Stimulated activated CD8-positive, alpha-beta memory T cell treated with anti-CD3 and anti-CD28 coated beads, Interleukin-7, amount 100 ng/mL, for 24 hours (primary cell): ENCODE measurements around the gene ALPK3.
"Not testable (repeated sequence)": the region's sequence is repeated elsewhere in the genome, so short reads cannot be mapped to it uniquely, and the experiment has no call there.

Experiments
- DNase-seq: peaks from one replicate; pipeline ENCODE4 v3.0.0-alpha.2; 2020; ENCODE audit warnings: low read depth

ALPK3 gene

DNA sequence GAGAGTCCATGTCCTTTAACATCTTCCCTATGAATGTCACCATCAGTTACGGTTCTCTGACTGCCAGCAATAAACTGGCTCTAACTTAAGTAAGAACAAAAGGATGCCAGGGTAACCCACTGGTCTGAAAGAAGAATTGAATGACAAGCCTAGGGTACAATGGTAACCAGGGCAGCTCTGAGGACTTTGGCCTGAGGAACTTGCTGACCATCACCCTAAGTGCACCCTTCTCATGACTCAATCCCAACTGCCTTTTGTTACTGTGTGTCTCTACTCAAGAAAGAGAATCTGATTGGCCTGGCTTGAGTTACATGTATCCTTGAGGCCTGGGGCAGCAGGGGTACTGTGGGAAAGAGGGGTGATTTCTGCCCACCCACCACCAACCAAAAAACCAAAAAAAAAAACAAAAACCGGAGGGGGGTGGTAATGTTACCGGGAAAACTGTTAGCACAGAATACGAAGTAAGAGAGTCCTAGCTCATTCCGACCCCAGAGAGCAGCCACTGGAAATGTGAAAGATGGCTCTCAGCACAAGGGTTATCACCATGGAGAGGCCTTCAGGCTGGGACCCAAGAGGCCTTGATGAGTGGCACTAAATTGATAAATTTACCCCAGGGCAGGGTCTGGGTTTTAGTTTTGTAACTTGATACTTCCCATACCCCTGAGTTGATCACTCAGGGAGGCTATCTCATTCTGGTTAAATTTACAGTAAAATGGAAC lies 58.0 kb downstream of the ALPK3 start:
- no peak for DNase-seq

DNA sequence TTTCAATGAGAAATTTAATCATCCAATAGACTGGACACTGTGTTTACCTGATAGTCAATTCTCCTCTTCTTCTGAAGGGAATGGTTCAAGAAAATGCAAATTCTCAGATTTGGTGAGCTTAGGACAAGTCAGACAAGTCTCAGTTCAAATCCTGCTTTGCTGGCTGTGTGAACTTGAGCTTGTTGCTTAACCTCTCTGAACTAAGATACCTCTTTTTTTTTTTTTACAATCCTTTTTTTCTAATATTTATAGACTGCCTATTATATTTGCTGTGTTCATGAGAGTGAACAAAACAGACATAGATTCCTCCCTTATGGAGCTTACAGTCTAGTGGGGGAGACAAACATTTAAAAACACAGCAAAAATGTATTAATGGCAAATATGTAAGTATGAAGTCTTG lies 59.1 kb downstream of the ALPK3 start:
- DNase-seq = no peak

DNA sequence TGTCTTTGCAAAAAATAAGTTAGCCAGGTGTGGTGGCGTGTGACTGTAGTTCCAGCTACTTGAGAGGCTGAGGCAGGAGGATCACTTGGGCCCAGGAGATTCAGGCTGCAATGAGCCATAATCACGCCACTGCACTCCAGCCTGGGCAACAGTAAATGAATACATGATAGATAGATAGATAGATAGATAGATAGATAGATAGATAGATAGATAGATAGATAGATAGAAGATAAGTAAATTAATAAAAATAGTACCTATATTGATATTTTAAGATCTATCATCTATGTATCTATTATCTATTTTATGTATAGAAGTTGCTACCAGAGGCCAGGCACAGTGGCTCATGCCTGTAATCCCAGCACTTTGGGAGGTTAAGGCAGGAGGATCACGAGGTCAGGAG lies 60.5 kb downstream of the ALPK3 start:
- not testable (repeated sequence) for DNase-seq

DNA sequence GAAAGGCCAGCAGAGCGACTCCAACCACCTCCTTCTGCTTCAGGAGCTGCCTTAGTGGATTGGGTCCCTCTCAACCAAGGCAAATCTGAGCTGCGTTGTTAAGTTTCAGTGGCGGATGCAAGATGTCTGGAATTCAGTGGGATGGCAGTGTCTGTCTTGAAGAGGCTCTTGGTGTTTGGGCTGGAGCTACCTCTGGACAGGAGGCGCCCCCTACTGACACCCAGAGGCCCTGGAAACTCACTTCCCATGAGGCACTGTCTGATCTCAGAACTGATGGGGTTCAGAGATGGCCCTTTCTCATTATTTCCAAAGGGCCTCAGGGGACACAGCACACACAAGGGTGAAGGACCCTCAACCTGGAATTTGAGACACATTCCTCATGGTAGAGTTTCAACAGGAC lies 61.3 kb downstream of the ALPK3 start:
- DNase-seq = peak; percentile 30

DNA sequence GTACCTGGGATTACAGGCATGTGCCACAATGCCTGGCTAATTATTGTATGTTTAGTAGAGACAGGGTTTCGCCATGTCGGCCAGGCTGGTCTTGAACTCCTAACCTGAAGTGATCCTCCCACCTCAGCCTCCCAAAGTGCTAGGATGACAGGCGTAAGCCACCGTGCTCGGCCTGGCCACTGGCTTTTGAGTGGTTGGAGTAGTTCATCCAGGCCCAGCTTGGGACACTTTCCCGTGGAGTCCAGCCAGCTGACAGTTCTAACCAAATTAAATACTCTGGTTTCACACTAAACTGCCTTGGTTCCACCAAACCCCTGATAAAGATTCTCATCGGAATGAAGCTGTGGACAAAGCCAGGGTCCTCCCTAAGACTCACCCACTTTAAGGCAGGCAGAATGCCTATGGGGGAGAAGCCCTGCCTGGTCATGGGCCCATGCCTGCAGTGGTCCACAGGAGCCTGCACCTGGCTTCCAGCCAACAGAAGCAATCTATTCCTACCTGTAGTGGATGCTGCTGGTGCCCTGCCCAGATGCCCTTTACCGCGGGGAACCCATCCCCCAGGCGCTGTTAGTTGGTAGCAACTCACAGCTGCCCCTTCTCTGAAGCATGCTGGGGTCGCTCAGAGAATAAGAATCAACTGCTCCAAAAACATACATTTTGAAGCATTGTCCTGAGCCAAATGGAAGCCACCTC lies 62.1 kb downstream of the ALPK3 start:
- DNase-seq = no peak

DNA sequence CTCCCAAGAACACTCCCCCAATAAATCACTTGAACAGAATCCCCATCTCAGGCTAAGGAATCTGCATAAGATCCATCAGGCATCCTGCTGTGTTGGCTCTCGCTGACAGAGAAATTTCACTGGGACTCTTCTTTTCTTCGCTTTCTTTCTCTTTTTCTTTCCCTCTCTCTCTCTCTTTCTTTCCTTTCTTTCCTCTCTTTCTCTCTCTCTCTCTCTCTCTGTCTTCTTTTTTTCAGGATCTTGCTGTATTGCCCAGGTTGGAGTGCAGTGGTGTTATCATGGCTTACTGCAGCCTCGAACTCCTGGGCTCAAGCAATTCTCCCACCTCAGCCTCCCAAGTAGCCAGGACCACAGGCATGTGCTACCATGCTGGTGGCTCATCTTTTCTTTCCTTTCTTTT lies 62.9 kb downstream of the ALPK3 start:
- no peak for DNase-seq

DNA sequence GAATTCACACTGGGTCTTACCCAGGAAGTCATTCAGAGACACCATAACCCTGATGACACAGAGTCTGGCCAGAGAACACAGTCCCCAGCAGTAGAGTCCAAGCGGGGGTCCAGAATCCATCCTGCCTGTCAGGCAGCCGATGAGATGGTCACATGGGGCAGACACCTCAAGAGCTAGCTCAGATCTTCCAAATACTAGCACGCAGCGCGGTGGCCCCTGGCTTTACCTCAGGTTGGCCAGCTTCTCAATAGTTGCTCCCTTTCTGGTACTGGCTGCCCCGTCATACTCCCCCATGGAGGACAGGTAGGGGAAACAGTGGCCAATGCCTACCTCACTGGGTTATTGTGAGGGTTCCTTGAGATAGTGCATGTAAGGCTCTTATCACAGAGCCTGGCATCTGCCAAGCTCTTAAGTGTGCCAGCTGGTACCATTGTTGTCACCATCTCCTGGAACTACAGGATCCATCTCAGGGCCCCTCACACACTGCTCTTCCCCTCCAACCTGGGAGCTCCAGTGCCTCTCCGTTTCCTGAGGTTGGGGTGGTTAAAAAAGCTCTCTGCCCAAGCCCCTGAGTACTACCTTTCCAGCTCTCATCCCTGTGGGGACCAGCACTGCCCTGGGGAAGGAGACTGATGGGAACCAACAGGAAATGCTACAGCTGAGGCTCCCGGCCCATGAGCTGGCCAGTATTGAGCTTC lies 63.8 kb downstream of the ALPK3 start:
- DNase-seq = no peak

DNA sequence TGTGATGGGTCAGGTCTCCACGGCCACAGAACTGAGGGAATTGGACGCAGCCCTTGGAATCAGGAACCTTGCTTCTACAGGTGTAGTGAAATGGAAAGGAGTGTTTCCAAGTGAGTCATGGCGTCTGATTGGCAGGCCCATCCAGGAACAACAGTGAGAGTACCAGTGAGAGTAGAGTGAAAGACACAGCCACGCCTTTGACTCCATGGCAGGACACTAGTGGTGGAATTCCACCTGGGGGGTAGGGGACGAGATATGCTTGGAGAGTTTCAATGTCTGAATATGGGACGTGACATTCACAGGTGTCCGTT lies 64.3 kb downstream of the ALPK3 start:
- DNase-seq = no peak

DNA sequence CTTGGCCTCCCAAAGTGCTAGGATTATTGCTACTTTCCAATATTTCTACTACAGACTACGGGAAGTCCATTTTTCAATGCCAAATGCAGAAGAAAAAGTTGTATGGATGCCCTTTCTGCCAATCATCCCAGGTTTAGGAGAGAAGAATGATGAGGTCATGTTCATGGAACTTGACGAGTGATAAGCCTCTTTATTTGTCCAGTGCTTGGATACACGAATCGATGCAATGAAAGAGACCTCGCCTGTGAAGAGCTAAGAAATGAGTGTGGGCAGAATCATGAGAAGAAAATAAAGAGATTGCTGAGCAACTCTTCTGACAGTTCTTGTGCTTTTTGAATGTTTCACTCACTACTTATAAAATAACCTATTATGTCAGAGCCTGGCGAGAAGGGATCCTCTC lies 66.3 kb downstream of the ALPK3 start:
- DNase-seq = no peak

DNA sequence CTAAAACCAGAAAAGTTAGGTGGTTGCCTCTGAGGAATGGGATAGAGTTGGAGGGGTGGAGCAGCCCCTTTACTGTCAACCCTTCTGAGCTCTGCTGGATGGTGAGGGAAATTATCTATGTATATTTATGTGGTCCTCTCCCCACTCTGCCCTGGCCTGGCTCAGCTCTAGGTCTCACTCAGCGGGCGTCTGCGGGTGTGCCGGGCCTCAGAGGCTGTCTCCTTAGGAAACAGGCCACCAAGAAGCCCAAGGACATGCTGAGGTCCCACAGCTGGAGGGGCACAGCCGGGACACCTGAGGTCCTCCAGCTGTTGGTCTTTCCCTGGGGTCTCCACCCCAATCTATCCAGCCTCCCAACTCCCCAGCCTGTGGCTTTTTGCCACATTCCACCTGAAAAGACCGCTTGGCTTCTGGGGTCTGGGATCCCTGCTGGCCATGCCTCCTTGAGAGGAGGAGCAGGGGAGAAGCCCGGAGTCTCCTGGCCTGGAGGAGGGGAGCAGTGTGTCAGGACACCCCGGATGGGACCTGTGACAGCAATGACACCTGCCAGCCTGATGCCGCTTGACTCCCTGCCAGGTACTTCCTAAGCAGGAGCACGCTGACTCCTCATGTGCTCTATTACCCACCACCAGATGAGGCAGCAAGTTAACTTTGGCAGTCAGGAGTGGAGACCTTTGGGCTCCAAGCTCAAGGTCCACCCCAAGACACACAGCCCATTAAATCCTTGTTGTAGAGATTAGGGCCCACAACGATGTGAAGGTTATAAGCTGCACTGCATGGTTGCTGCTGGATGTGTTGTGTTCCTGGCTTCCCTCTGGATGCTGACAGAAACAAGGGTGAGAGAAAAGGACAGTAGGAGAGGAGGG lies 67.0 kb downstream of the ALPK3 start, which contains the start of gene SLC28A1:
Gene SLC28A1 (plus strand): TSS at position 747 of the 866 bp plus-strand sequence. CDS start 3,099 bp downstream, outside the sequence.
- no peak for DNase-seq

DNA sequence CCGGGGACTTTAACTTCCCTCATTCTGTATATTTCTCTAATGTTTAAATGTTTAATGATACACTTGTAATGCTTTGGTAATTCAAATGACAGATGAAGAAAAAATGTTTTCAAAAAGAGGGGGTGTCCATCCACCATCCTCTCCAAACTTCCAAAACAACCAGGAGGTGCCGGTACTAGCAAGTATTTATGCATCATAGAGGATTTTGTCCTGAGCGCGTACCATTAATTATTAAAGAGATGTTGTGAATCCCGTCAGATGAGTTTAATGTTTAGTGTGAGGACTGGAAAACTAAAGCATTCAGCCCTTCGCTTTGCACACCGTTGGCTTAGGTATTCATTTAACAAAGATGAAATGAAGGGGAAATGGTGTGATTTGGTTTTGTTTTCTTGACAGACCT lies 68.6 kb downstream of the ALPK3 start:
- DNase-seq = no peak

DNA sequence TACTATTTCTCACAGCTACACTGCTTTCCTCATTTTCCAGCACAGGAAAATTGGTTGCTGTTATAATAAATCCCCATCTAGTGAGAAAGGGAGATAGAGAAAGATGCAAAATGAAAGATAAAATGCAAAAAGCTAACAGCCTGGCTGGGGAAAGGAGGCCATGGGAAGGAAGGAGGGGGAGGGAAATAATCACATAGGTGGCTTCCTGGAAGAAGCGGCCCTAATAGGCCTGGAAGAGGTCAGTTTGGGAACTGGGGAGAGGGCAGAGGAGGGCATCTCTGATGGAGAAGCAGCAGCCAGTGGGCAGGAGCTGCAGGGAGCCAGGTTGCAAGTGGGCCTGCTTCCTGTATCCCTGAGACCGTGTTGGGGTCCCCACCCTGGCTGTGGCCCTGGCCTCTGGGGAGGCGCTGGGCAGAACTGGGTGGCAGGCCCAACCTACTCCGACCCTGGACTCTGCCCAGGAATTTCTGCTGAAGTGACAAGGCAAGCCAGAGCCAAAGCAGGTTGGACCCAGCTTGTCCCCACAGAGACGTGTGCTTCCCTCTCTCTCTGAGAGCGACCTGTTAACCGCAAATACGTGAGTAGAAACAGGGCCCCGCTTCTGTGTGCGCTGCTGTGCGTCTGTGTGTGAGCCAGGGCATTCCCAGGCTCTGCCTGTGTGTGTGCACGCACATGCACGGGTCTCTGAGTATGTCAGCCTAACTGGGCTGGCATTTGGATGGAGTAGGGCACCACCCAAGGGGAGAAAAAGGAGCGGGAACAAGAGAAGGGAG lies 69.2 kb downstream of the ALPK3 start:
- DNase-seq = no peak

DNA sequence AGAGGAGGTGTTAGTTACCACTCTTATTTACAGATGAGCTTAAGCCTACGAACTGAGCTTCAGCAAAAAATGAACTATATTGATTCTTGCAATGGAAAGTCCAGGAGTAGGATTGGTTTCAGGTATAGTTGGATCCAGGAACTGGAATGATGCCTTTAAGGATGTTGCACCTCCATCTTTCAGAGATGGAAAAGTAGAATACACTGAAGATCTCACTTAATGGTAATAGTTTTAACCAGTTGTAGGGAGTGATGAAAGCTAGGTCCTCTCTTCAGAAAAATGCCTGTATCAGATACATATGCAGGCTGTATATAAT lies 69.8 kb downstream of the ALPK3 start:
- no peak for DNase-seq

DNA sequence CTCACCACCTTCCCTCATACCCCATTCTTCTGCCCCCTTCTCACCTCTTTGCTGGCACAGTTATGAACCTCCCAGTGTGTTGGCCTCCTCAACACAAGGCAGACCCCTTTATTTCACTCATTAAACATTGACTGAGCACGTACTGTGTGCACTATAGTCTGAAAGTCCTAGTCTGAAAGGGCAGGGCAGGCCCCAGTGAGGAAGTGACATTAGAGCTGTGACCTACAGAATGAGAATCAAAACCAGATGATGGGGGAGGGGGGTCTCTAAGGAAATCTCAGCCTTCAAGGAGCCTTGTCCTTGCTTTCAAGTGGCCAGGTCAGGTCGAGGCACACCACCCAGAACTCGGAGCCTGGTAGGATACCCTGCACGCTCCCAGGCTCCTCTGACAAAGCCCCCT lies 70.8 kb downstream of the ALPK3 start:
- no peak for DNase-seq

DNA sequence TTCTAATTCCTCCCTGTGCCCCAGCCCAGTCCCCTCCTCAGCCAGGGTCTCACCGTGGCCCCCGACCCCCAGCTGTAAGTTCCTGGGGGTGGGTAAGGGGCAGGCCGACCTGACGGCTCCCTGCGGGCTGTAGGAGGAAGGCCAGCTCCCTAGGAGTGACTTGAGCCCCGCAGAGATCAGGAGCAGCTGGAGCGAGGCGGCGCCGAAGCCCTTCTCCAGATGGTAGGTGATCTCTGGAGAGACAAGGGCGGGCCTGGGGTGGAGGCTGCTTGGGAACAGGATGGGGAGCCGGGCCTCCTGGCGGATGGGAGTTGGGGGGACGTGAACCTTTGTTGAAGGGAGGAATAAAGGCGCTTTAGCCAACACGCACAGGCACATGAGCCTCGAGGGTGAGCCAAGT lies 71.5 kb downstream of the ALPK3 start:
- no peak for DNase-seq

DNA sequence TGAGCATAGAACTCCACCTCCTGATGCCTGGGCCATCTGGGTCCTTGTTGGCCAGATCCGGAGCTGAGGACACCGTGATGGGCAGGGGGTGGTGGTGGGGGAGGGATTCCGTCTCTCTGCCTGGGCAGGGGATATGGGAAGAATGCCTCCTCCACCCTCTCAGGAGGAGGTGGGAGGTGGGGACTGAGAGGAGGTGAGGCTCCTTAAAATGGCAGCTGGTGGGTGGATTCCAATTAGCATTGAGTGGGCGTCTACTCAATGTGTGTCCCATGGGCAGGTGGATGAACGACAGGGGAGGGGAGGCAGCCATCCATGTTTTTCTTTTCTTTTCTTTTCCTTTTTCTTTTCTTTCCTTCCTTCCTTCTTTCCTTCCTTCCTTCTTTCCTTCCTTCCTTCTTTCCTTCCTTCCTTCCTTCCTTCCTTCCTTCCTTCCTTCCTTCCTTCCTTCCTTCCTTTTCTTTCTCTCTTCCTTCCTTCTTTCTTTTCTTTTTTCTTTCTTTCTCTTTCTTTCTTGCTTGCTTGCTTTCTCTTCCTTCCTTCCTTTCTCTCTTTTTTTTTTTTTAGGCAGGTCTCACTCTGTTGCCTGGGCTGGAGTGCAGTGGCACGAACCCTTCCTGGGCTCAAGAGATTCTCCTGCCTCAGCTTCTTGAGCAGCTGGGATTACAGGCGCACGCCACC lies 72.3 kb downstream of the ALPK3 start:
- no peak for DNase-seq

DNA sequence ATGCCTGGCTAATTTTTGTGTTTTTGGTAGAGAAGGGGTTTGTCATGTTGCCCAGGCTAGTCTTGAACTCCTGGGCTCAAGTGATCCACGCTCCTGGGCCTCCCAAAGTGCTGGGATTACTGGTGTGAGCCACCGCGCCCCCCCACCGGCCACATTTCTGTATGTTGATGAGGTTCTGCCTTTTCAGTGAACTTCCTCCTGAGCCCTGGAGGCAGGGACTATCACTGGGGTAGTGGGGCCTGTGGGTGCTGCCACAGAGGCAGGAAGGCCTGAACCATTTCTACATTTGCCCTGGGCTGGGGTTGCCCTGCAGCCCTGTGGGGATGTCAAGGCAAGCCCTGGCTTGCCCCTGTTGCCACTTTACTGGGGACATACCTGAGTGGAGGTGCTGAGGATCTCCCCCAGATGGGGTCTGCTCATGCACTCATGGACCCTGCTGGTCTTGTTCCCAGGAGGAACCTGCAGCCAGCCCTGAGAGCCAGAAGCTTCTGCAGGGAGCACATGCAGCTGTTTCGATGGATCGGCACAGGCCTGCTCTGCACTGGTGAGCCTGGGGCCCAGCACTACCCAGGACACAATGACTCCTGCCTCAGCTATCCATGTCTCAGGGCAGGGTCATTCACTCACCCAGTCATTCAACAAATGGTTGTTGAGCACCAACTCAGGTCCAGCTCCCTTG lies 73.0 kb downstream of the ALPK3 start:
- DNase-seq = no peak

DNA sequence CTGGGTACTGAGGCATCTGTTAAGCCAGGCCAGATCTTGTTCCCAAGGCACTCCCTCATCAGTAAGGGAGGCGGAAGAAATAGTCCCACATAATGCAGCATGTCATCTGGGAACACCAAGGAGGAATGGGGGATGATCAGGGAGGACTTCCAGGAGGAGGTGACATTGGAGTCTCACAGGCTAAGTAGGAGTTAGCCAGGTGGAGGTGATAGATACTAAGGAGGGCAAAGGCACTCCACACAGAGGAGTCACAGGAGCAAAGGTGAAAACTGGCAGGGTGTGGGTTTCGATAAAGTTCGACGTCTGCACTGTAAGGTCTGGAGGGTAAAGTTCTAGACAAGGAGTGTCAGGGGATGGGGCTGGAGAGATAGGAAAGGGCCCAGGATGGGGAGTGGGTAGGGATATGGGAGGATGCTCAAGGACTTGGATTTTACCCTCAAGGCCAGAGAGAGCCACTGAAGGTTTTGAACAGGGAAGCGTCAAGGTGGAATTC lies 73.6 kb downstream of the ALPK3 start:
- no peak for DNase-seq

DNA sequence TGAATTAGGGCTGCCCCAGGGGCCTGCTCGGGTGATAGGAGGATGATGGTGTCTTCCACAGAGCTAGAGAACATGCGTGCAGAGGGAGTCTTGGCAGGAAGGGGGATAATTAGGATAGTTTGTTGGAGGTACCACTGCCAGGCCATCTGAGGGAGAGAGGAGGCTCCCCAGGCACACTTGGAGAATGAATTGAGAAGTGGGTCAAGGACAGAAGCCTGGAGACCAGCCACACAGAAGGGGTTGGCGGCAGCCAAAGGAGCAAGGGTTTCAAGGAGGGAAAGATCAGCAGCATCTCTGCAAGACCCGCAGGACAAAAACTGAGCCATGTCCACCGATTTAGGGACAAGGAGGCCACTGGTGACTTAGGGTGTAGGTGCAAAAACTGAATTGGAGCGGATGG lies 74.2 kb downstream of the ALPK3 start:
- DNase-seq = no peak

DNA sequence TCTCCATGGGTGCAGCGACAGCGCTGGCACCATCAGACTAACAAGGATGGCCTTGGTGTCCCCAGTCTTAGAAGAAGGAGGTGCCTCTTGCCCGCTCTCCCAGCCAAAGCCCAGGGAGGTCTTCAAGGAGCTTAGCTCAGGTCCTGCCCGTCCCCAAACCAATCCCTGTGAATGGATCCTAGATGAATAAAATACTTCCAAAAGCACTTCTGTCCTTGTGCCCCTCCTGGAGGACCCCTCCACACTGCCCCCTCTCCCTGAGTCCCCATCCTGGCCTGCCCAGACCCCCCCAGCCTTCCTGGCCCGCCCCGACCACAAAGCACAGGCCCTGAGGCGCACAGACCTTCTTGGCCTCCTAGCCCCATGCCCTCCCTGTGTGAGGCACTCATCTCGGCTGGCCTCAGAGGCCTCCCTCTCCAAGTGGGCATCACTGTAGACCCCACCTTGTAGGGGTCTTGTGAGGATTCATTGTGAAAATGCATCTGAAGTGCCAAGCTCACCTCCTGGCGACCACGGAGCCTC lies 75.7 kb downstream of the ALPK3 start:
- DNase-seq = no peak
